GM12874 (cell line): ENCODE measurements around the gene PANX1.

Experiments
- CTCF ChIP-seq: IDR thresholded peaks from 2 replicates; pipeline ENCODE4 v1.5.1; 2011; ENCODE audit warnings: low read depth, mild to moderate bottlenecking, control low read depth, low read length, moderate library complexity; ENCODE audit not compliant: insufficient read depth

Gene PANX1

DNA sequence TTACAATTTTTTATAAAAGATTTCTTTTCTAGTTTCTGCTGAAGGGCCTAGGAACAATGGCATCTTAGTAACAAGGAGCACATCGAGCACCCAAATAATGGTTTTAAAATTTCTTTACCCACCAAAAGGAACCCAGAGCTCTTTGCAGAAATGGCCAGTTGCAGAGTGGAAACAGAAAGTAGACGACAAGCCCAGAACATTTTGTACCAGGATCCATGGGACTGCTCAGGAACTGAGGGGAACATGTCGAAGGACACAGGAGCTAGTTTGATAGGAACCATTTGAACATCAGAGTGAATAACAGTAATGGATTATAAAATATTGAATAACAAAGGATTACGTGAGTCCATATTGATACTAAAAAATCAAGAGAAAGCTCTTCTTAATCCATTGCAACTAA lies 17.3 kb downstream of the PANX1 start:
- TF ChIP-seq CTCF = no peak

DNA sequence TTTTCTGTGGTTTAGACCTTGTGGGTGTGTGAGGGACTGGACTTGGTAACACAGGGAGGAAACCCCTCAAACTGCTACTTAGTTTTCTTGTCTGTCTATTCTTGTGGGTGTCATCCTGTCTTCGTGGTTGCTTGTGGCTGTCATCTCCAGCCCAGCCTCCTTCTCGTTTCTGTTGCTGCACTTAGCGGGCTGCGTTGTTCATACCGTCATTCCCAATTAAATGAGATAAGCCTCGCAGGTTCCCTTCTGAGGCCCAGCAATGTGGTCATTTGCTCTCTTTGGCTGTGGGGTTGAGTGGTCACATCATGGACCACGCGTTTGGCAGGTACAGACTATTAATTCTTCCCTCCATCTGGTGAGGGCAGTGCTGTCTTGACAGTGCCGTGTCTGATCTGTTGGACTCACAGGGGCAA lies 18.8 kb downstream of the PANX1 start:
- no peak for TF ChIP-seq CTCF

DNA sequence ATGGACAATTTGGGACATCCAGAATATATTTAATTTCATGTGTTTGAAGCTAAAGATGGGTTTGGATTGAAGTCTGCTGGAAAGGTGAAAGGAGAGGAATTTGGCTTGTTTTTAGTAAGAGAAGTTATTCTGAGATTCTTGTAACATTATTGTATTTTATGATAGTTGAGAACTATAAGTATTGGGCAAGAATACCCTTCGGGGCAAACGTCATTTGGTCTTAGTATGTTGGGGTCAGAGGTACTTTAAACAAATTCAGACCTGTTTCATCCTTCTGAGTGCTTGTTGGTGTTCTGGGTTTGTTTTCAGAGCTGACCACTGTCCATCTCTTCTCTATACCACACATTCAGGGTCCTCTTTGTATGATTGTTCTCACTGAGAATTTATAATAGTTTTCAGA lies 19.5 kb downstream of the PANX1 start:
- no peak for TF ChIP-seq CTCF

- TF ChIP-seq CTCF = no peak
Measured at GRCh38 chr11:94149431-94150017, 20.9 kb downstream of the PANX1 start.

- no peak for TF ChIP-seq CTCF
Measured at GRCh38 chr11:94150056-94150455, 21.4 kb downstream of the PANX1 start.

DNA sequence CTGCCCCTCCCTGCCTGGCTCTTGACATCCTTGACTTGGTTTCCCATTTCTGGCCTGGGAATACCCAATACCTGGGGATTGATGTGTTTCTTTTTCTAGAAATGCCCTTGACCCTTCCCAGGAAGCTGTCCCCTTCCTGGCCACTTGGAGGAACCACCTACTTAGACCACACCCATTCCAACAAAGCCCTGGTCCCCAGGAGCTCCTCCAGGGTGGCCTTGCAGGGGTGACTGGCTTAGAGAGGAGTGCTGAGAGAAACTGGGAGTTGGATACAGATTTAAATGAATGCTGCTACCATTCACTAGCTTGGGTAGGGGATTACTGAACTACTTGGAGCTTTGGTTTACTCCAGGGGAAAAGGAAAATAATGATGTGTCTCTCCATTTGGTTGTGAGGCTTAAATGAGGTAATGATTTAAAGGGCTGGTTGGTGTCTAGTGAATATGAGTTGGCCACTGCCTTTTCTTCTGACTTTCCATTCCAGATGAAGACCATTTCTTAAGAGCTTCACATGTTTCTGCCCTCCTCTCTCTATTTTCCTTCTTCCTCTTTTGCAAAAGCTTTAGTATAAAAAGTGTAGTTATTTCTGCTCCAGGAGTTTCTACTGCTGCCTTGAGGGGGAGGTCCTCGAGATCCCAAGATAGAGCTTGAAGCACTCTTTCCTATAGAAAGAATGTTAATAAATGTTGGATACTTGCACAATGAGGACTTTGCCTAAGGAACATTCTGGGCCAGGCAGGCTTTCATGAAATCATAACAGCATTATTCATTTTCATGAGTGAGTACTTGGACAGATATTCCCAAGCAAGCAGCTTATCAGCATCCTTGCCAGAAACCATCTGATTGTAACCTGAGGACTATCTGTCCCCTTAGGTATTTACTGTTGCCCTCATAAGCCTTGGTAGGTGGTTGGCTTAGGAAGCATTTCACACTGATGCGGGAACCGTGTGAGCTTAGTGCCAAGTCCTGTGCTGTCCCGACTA lies 22.4 kb downstream of the PANX1 start:
- no peak for TF ChIP-seq CTCF

DNA sequence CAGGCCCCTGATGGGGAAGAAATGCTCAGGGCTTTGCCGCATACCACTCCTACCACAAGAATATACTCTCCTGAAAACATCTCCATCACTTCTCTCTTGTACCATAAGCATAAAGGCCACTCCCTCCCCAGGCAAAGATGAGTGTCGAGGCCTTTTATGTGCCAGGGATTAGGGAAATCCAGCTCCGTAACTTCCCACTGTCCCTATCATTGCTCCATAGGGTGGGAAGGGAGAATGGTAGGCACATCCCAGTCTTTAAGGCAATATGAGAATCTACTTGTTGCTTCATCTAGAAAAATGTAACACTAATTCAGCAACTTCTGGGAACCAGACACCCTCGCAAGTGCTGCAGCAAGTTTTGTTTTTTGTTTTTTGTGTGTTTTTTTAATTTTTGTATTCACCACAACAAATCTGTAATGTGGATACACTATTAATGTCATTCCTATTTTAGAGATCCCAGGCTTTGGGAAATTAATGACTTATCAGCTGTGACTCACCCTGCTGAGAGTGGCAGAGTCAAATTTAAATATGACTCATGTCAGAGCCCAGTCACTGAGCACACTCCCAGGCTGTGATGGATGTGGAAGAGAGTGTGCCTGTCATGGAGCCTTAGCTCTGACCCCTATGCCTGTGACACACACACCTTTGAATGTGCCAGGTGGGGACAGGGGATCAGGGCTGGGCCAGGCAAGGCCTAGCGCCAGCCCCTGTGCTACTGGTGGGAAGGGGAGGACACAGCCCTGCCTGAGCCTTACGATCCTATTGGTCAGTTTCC lies 23.4 kb downstream of the PANX1 start:
- TF ChIP-seq CTCF = no peak
